ENCODE results near the gene CBY1. TPM values are rescaled to one million over a fixed set of nuclear protein-coding genes. Genes with fewer than 3 reads are reported as not detected.
"Not testable (repeated sequence)": the region's sequence is repeated elsewhere in the genome, so short reads cannot be mapped to it uniquely, and the experiment has no call there.

Gene CBY1
- total RNA-seq, 6 experiments from 2014 or later, result 21.9 to 32.4 (median 25.9) TPM

DNA sequence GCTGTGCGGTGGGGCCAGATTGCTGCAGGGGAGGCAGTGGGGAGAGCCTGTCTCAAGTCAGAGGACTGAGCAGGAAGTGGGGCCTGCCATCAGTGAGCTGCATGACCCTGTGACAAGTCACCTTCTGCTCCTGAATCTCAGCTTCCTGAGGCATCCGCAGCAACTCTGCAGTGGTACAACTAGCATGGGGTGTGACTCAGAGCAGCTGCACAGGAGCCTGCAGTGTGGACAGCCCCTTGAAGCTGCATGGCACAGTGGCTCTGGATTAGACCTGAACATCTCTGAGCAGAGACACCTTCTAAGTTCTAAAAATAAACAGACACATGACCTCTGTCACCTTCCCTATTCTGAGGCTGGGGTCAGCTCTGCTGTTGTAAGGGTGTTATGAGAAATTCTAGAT is 18.2 kb upstream of the CBY1 start:
- TF ChIP-seq, protein P1, sequence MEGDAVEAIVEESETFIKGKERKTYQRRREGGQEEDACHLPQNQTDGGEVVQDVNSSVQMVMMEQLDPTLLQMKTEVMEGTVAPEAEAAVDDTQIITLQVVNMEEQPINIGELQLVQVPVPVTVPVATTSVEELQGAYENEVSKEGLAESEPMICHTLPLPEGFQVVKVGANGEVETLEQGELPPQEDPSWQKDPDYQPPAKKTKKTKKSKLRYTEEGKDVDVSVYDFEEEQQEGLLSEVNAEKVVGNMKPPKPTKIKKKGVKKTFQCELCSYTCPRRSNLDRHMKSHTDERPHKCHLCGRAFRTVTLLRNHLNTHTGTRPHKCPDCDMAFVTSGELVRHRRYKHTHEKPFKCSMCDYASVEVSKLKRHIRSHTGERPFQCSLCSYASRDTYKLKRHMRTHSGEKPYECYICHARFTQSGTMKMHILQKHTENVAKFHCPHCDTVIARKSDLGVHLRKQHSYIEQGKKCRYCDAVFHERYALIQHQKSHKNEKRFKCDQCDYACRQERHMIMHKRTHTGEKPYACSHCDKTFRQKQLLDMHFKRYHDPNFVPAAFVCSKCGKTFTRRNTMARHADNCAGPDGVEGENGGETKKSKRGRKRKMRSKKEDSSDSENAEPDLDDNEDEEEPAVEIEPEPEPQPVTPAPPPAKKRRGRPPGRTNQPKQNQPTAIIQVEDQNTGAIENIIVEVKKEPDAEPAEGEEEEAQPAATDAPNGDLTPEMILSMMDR (IDR thresholded peaks at IDR 0.05), result no peak
- 0 out of 2 replicates have a peak, but pooled peaks cover 5% of the 10 kb centered on the region for H3K4me1 Mint-ChIP-seq (ENCODE audit: low read depth)
- H3K27me3 Mint-ChIP-seq (ENCODE audit: insufficient read depth), result peaks cover 2% of the 10 kb centered on the region; the same call in 1 of the 2 replicates
- H3K9me3 Mint-ChIP-seq, result no peaks in the 10 kb centered on the region
- no peak overlapping the region for H3K4me3 Mint-ChIP-seq
- H3K36me3 Mint-ChIP-seq (ENCODE audit: low read depth), result no peaks in the 10 kb centered on the region; the same call in 1 of the 2 replicates
- H3K27ac Mint-ChIP-seq, result no peak overlapping the region
- no peak for DNase-seq

DNA sequence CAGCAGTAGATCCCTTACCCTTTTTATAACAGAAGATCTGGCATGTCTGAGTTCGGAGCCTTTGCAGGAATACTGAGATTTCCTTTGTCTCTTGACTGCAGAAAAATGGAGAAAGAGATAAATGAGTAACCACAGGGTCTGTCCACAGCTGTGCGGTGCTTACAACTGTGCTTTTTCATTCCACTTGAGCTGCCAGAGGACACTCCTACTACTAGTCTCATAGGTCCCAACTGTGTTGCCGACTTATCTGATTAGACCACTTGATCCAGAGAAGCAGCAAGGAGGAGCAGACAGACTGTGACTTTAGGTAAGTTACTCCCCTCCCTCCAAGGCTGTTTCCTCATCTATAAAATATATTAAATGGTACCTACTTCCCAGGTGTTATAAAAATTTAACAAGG is 17.7 kb upstream of the CBY1 start:
- no peaks in the 10 kb centered on the region for H3K9me3 Mint-ChIP-seq
- H3K36me3 Mint-ChIP-seq (ENCODE audit: low read depth), result no peaks in the 10 kb centered on the region; the same call in 1 of the 2 replicates
- TF ChIP-seq, protein P1 (IDR thresholded peaks at IDR 0.05), result no peak
- no peak overlapping the region for H3K27ac Mint-ChIP-seq
- no peak for DNase-seq
- H3K4me1 Mint-ChIP-seq (ENCODE audit: low read depth), result 0 out of 2 replicates have a peak, but pooled peaks cover 5% of the 10 kb centered on the region
- H3K4me3 Mint-ChIP-seq, result no peak overlapping the region
- H3K27me3 Mint-ChIP-seq (ENCODE audit: insufficient read depth), result peaks cover 2% of the 10 kb centered on the region; the same call in 1 of the 2 replicates

DNA sequence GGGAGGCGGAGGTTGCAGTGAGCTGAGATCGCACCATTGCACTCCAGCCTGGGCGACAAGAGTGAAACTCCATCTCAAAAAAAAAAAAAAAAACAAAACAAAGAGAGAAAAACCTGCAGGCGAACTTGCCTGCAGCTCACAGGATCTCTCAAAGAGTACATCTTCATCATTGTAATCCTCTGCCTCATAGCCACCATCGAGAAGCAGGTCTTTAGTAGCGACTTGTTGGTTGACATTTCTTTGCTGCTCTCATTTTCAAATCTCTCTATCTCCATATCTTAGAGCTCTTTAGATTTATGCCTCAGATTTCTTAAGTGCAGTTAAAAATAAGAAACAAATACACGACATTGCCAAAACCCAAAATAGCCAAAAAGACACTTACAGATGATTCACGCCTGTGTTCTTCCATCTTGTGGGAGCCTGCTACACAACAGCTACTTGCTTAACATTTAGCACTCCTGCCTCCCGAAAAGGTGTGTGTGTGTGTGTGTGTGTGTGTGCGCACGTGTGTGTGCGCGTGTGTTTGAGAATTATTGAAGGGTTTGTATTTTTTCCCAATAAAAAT is 14.9 kb upstream of the CBY1 start:
- TF ChIP-seq, protein P1 (IDR thresholded peaks at IDR 0.05), result no peak
- no peak overlapping the region for H3K4me3 Mint-ChIP-seq
- 0 out of 2 replicates have a peak, but pooled peaks cover 5% of the 10 kb centered on the region for H3K4me1 Mint-ChIP-seq (ENCODE audit: low read depth)
- H3K27me3 Mint-ChIP-seq (ENCODE audit: insufficient read depth), result no peaks in the 10 kb centered on the region
- H3K36me3 Mint-ChIP-seq (ENCODE audit: low read depth), result no peaks in the 10 kb centered on the region; the same call in 1 of the 2 replicates
- no peaks in the 10 kb centered on the region for H3K9me3 Mint-ChIP-seq
- H3K27ac Mint-ChIP-seq, result no peak overlapping the region
- no peak for DNase-seq

DNA sequence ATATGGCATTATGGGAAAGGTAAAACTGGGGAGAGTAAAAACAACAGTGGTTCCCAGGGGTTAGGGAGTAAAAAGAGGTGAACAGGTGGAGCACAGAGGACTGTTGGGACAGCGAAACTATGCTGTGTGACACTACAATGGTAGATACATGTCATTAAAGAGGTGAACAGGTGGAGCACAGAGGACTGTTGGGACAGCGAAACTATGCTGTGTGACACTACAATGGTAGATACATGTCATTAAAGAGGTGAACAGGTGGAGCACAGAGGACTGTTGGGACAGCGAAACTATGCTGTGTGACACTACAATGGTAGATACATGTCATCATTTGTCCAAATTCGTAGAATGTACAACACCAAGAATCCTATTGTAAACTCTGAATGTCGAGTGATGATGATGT is 12.2 kb upstream of the CBY1 start:
- H3K4me1 Mint-ChIP-seq (ENCODE audit: low read depth); H3K36me3 Mint-ChIP-seq (ENCODE audit: low read depth); H3K4me3 Mint-ChIP-seq; H3K9me3 Mint-ChIP-seq; DNase-seq; H3K27me3 Mint-ChIP-seq (ENCODE audit: insufficient read depth); H3K27ac Mint-ChIP-seq: not testable (repeated sequence)

GRCh38 chr22:38645430-38645829 is 11.0 kb upstream of the CBY1 start:
- no peak overlapping the region for H3K27ac Mint-ChIP-seq

More at GRCh38 chr22:38645430-38645829, 11.0 kb upstream of the CBY1 start:
- Mint-ChIP-seq H3K27me3 (ENCODE audit: insufficient read depth) (no peaks in the 10 kb centered on the region; the same call in 1 of the 2 replicates), H3K9me3 (no peaks in the 10 kb centered on the region), H3K4me1 (ENCODE audit: low read depth) (0 out of 2 replicates have a peak, but pooled peaks cover 5% of the 10 kb centered on the region), H3K4me3 (no peak overlapping the region), H3K36me3 (ENCODE audit: low read depth) (no peaks in the 10 kb centered on the region; the same call in 1 of the 2 replicates)
- TF ChIP-seq, protein P1 (IDR thresholded peaks at IDR 0.05), result no peak
- no peak for DNase-seq
